ENCODE data around the gene MBD3. TPM values are rescaled to one million over a fixed set of nuclear protein-coding genes. Genes with fewer than 3 reads are reported as not detected.

Gene MBD3
- total RNA-seq, 1 donor from 2014 or later = 51.7 TPM

DNA sequence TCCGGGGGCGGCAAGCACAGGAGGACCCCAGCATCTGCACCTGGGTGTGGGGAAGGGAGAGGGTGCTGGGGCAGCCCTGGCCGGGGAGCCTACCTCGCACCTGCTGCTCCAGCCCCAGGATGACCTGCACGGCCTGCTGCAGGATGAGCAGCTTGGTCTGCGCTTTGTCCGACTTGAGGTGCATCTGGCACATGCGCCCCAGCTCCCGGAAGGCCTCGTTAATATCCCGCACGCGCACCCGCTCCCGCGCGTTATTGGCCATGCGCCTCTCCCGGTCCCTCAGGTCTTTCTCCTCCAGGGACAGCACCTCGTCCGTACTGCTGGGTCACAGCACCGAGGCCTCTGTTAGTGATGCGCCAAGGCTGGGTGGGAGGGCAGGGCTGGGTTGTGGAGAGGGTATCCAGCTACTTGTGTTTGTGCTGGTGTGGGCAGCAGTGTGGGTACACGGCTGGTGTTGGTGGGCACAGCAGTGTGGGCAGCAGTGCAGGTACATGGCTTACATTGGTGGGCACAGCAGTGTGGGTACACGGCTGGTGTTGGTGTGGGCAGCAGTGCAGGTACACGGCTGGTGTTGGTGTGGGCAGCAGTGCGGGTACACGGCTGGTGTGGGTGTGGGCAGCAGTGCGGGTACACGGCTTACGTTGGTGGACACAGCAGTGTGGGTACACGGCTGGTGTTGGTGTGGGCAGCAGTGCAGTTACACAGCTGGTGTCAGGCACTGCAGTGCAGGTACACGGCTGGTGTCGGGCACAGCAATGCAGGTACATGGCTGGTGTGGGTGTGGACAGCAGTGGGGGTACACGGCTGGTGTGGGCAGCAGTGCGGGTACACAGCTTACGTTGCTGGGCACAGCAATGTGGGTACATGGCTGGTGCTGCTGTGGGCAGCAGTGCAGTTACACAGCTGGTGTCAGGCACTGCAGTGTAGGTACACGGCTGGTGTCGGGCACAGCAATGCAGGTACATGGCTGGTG lies 19.7 kb upstream of the MBD3 start:
- H3K27ac ChIP-seq (ENCODE audit: low read depth, low read length) = no peak overlapping the region
- H3K4me1 ChIP-seq (ENCODE audit: control insufficient read depth in 3 of 3, insufficient read depth in 3 of 3, low read length in 3 of 3) = no peaks in the 10 kb centered on the region
- peaks cover 35 to 45% (median 38%) of the 10 kb centered on the region in 3 donors for H3K36me3 ChIP-seq (ENCODE audit: control insufficient read depth in 3 of 3, insufficient read depth in 3 of 3, low read length in 3 of 3)
- no peak overlapping the region for H3K9ac ChIP-seq (ENCODE audit: low read depth in 1 of 3, low read length in 3 of 3)
- H3K9me3 ChIP-seq (ENCODE audit: control insufficient read depth in 3 of 3, low read length in 3 of 3) = no peaks in the 10 kb centered on the region
- H3K27me3 ChIP-seq (ENCODE audit: control insufficient read depth in 3 of 3, insufficient read depth in 3 of 3, low read length in 3 of 3) = no peaks in the 10 kb centered on the region
- H3K4me3 ChIP-seq (ENCODE audit: low read length in 3 of 3) = no peak overlapping the region

DNA sequence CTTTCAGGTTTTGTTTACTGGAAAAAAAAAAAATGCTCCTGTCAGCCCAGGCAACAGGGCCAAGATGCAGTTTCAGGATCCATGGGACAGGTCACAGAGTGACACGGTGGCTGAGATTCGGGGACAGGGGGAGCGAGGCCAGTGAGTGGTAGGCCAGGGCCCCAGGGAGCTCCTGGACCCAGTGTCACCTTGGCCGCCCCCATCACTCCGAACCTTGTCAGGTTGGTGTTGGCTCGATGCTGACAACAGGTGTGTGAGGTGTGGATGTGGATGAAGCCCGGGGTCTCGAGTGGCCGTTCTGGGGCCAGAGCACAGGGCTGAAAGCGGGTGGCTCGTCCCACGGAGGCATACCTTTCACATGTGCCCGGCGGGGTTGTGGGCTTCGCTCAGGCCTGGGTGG lies 18.7 kb upstream of the MBD3 start:
- Histone ChIP-seq H3K4me1 (ENCODE audit: control insufficient read depth in 3 of 3, insufficient read depth in 3 of 3, low read length in 3 of 3) (peaks cover 1 to 3% (median 1%) of the 10 kb centered on the region in 3 donors), H3K36me3 (ENCODE audit: control insufficient read depth in 3 of 3, insufficient read depth in 3 of 3, low read length in 3 of 3) (peaks cover 35 to 43% (median 38%) of the 10 kb centered on the region in 3 donors)

GRCh38 chr19:1610579-1610978 lies 17.9 kb upstream of the MBD3 start:
- H3K27me3 ChIP-seq (ENCODE audit: control insufficient read depth in 3 of 3, insufficient read depth in 3 of 3, low read length in 3 of 3) = no peaks in the 10 kb centered on the region
- no peak overlapping the region for H3K9ac ChIP-seq (ENCODE audit: low read depth in 1 of 3, low read length in 3 of 3)
- H3K4me3 ChIP-seq (ENCODE audit: low read length in 3 of 3) = no peak overlapping the region
- no peaks in the 10 kb centered on the region for H3K9me3 ChIP-seq (ENCODE audit: control insufficient read depth in 3 of 3, low read length in 3 of 3)
- peaks cover 7 to 11% (median 9%) of the 10 kb centered on the region in 3 donors for H3K4me1 ChIP-seq (ENCODE audit: control insufficient read depth in 3 of 3, insufficient read depth in 3 of 3, low read length in 3 of 3)
- H3K27ac ChIP-seq (ENCODE audit: low read depth, low read length) = no peak overlapping the region
- H3K36me3 ChIP-seq (ENCODE audit: control insufficient read depth in 3 of 3, insufficient read depth in 3 of 3, low read length in 3 of 3) = peaks cover 35 to 39% (median 38%) of the 10 kb centered on the region in 3 donors

More for the DNA sequence above, 18.7 kb upstream of the MBD3 start:
- H3K9ac ChIP-seq (ENCODE audit: low read depth in 1 of 3, low read length in 3 of 3) = no peak overlapping the region
- H3K27me3 ChIP-seq (ENCODE audit: control insufficient read depth in 3 of 3, insufficient read depth in 3 of 3, low read length in 3 of 3) = no peaks in the 10 kb centered on the region
- H3K4me3 ChIP-seq (ENCODE audit: low read length in 3 of 3) = no peak overlapping the region
- no peak overlapping the region for H3K27ac ChIP-seq (ENCODE audit: low read depth, low read length)
- no peaks in the 10 kb centered on the region for H3K9me3 ChIP-seq (ENCODE audit: control insufficient read depth in 3 of 3, low read length in 3 of 3)

DNA sequence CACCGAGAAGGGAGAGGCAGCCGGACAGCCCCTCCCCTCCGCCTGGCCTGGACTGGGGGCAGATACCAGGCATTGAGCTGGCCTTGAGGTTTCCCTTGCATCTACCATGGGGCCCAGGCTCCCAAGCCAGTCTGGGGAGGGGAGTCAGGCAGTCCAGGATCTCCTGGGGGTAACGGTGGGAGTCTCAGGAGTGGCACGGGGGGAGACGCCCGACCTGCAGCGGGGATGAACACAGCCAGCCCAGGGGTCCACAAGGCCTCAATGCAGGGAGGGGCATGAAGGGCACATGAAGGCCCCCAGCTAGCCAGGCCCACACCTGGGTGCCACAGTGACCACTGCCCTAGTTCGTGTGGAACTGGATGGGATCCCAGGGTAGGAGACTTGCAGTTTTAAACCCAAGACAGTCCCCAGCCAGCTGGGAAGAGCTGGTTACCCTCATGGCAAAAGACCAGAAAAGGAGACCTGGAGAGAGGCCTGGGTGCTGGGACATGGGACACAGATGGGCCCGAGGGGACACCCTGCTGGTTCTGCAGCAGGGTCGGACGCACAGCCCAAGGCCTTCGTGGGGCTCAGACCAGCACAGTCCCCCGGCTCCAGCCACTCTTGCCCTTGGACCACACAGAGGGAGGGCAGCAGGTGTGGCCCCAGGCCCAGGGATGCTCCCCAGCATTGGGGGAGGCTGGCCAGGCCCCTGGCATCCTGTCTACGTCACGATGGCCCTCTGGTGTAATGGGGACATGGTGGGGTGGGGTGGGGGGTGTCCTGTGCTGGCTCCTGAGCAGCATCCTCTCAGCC lies 17.2 kb upstream of the MBD3 start:
- no peak overlapping the region for H3K4me3 ChIP-seq (ENCODE audit: low read length in 3 of 3)
- H3K36me3 ChIP-seq (ENCODE audit: control insufficient read depth in 3 of 3, insufficient read depth in 3 of 3, low read length in 3 of 3) = peaks cover 30 to 34% (median 32%) of the 10 kb centered on the region in 3 donors
- no peaks in the 10 kb centered on the region for H3K27me3 ChIP-seq (ENCODE audit: control insufficient read depth in 3 of 3, insufficient read depth in 3 of 3, low read length in 3 of 3)
- no peak overlapping the region for H3K27ac ChIP-seq (ENCODE audit: low read depth, low read length)
- no peaks in the 10 kb centered on the region for H3K9me3 ChIP-seq (ENCODE audit: control insufficient read depth in 3 of 3, low read length in 3 of 3)
- peaks cover 7 to 12% (median 9%) of the 10 kb centered on the region in 3 donors for H3K4me1 ChIP-seq (ENCODE audit: control insufficient read depth in 3 of 3, insufficient read depth in 3 of 3, low read length in 3 of 3)
- no peak overlapping the region for H3K9ac ChIP-seq (ENCODE audit: low read depth in 1 of 3, low read length in 3 of 3)

DNA sequence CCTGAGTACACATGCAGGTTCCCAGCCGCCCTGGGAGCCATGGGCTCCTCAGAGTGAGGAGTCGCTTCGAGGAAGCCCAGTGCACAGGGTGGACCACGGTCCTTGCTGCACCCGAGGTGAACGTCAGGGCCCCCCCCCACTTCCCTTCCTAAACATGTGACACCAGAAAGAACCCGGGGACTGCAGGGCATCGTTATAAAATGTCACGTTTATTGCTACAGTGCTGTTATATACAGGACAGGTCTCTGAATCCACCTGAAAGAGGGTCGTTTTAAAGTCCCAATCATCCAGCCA lies 16.4 kb upstream of the MBD3 start:
- H3K9ac ChIP-seq (ENCODE audit: low read depth in 1 of 3, low read length in 3 of 3) = no peak overlapping the region
- H3K27ac ChIP-seq (ENCODE audit: low read depth, low read length) = no peak overlapping the region
- H3K27me3 ChIP-seq (ENCODE audit: control insufficient read depth in 3 of 3, insufficient read depth in 3 of 3, low read length in 3 of 3) = no peaks in the 10 kb centered on the region
- H3K9me3 ChIP-seq (ENCODE audit: control insufficient read depth in 3 of 3, low read length in 3 of 3) = no peaks in the 10 kb centered on the region
- H3K4me1 ChIP-seq (ENCODE audit: control insufficient read depth in 3 of 3, insufficient read depth in 3 of 3, low read length in 3 of 3) = peaks cover 11 to 16% (median 15%) of the 10 kb centered on the region in 3 donors
- H3K4me3 ChIP-seq (ENCODE audit: low read length in 3 of 3) = no peak overlapping the region
- peaks cover 22 to 29% (median 27%) of the 10 kb centered on the region in 3 donors for H3K36me3 ChIP-seq (ENCODE audit: control insufficient read depth in 3 of 3, insufficient read depth in 3 of 3, low read length in 3 of 3)

DNA sequence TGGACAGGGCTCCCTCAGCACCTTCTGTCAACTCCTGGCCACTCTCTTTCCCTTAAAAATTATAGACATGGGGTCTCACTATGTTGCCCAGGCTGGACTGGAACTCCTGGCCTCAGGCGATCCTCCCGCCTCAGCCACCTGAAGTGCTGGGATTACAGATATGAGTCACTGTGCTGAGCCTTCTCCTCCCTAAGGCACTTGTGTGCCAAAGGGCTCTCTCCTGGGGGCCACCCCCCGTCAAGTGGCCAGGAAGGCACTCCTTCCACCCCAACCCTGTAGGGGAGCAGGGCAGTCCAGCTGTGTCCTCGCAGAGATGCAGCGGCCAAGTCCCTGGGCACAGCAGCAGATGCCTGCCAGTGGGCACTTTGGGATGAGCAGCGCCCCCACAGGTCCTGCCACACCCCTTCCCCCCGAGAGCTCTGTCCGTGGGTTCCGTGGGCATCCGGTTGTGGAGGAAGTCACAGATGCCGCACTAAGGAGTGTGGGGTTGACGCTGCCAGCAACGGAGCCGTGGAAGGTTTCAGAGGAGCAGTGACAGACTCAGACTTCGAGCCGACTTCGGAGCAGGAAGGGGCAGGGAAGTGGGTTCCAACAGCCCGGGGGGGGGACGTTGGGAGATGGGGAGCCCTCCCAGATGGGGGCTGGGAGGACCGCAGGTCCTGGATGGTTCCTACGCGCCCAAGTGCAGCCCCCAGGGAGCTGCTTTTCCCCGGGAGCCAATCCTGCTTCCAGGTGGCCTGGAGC lies 15.9 kb upstream of the MBD3 start:
- H3K36me3 ChIP-seq (ENCODE audit: control insufficient read depth in 3 of 3, insufficient read depth in 3 of 3, low read length in 3 of 3) = peaks cover 19 to 29% (median 23%) of the 10 kb centered on the region in 3 donors
- no peaks in the 10 kb centered on the region for H3K27me3 ChIP-seq (ENCODE audit: control insufficient read depth in 3 of 3, insufficient read depth in 3 of 3, low read length in 3 of 3)
- no peak overlapping the region for H3K27ac ChIP-seq (ENCODE audit: low read depth, low read length)
- H3K9ac ChIP-seq (ENCODE audit: low read depth in 1 of 3, low read length in 3 of 3) = no peak overlapping the region
- H3K9me3 ChIP-seq (ENCODE audit: control insufficient read depth in 3 of 3, low read length in 3 of 3) = no peaks in the 10 kb centered on the region
- H3K4me3 ChIP-seq (ENCODE audit: low read length in 3 of 3) = no peak overlapping the region
- H3K4me1 ChIP-seq (ENCODE audit: control insufficient read depth in 3 of 3, insufficient read depth in 3 of 3, low read length in 3 of 3) = peaks cover 14 to 20% (median 20%) of the 10 kb centered on the region in 3 donors

DNA sequence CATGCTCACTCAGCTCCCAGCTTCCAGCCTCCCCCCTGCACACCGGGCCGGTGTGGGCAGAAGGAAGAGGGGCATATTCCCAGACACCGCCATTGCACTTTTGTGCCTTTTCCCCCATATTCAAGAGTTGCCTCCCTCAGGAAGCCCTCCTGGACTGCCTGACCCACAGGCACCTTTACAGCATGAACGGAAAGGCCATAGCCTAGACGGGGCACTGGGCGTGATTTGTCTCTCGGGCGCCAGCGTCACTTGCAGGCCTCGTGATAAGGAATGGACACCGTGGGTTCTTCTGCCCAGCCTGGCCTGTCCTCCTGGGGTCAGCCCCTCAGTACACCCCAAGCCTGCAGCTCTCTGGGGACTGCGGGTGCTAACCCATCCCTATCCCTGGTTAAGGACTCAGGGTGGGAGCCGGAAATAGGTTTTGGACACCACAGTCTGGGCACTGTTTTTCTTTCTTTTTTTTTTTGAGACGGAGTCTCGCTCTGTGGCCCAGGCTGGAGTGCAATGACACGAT lies 13.5 kb upstream of the MBD3 start:
- Histone ChIP-seq H3K9me3 (ENCODE audit: control insufficient read depth in 3 of 3, low read length in 3 of 3) (no peaks in the 10 kb centered on the region), H3K36me3 (ENCODE audit: control insufficient read depth in 3 of 3, insufficient read depth in 3 of 3, low read length in 3 of 3) (peaks cover 3 to 16% (median 9%) of the 10 kb centered on the region in 3 donors), H3K9ac (ENCODE audit: low read depth in 1 of 3, low read length in 3 of 3) (peak overlapping the region; percentile 75 to 93 (median 87)), H3K4me3 (ENCODE audit: low read length in 3 of 3) (peak overlapping the region; percentile 95 to 98 (median 97)), H3K27ac (ENCODE audit: low read depth, low read length) (peak overlapping the region; percentile 91), H3K27me3 (ENCODE audit: control insufficient read depth in 3 of 3, insufficient read depth in 3 of 3, low read length in 3 of 3) (no peaks in the 10 kb centered on the region), H3K4me1 (ENCODE audit: control insufficient read depth in 3 of 3, insufficient read depth in 3 of 3, low read length in 3 of 3) (peaks cover 18 to 29% (median 28%) of the 10 kb centered on the region in 3 donors)

DNA sequence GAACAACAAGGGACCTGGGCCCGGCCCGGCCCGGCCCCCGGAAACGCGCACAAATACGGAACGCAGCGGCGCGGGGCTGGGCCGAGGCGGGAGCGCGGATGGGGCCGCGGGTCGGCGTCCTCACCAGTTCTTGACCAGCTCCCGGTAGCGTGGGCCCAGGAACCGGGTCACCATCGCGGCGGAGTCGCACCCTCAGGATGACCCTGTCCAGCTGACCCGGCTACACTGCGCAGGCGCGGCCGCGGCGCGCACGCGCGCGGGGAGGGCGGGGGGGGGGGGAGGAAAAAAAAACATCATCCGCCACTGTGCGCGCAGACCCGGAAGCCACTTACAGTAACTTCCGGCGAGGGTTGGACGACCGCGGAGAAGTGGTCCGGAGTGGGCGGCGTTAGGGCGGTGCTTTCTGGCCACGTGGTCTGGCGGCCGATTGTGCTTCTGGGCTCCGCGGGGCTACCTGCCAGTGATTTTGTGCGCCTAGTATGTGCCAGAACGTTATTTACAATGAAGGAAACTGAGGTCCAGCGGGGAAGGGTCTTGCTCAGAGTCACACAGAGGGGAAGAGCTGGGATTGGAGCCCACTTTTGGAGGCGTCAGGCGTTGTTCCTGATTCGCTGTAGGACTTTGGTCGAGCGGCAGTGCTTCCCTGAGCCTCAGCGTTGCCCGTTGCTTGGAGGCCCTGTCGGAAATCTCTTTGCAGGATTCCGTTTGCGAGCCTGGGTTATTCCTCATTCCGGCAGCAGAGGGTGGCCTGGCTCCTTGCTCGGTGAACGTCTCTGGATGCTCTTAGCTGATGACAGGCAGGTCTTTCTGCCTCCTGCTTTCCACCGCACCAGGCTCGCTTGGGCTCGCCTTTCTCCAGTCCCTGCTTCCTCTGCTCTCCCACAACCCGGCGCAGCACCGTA lies 12.8 kb upstream of the MBD3 start, which contains the start of gene UQCR11:
TSS of gene UQCR11 (minus strand) at position 227 of the 902 bp plus-strand sequence. CDS start at position 174, 53 bp downstream.
- Histone ChIP-seq H3K27ac (ENCODE audit: low read depth, low read length) (peak within 1 kb of the TSS; percentile 91), H3K36me3 (ENCODE audit: control insufficient read depth in 3 of 3, insufficient read depth in 3 of 3, low read length in 3 of 3) (peaks cover 2 to 12% (median 6%) of the 10 kb centered on the region in 3 donors), H3K27me3 (ENCODE audit: control insufficient read depth in 3 of 3, insufficient read depth in 3 of 3, low read length in 3 of 3) (no peaks in the 10 kb centered on the region), H3K4me3 (ENCODE audit: low read length in 3 of 3) (peak within 1 kb of the TSS; percentile 95 to 98 (median 97)), H3K4me1 (ENCODE audit: control insufficient read depth in 3 of 3, insufficient read depth in 3 of 3, low read length in 3 of 3) (peaks cover 18 to 29% (median 28%) of the 10 kb centered on the region in 3 donors), H3K9ac (ENCODE audit: low read depth in 1 of 3, low read length in 3 of 3) (peak within 1 kb of the TSS; percentile 95 to 98 (median 97)), H3K9me3 (ENCODE audit: control insufficient read depth in 3 of 3, low read length in 3 of 3) (no peaks in the 10 kb centered on the region)
